HCT116 (cell line): Measurements from ENCODE around the gene CSNK1D. TPM values are rescaled to one million over a fixed set of nuclear protein-coding genes. Genes with fewer than 3 reads are reported as not detected.

Experiments
- ATAC-seq: fragments of 200-7000 bp; cut with Tn5 transposase; 2 replicates; pipeline ENCODE4 v1.9.1; 2020; ENCODE audit warnings: mild to moderate bottlenecking, moderate library complexity
- Bru-seq: library from RNA; stranded (reverse); fragments of 400-500 nt; gene quantifications from one replicate; lab custom pipeline; 2021; lab: Mats Ljungman, UMichigan
- BruChase-seq, 2 experiments: library from RNA; stranded (reverse); fragments of 400-500 nt; gene quantifications; one replicate each; lab custom pipeline; 2021; lab: Mats Ljungman, UMichigan
- BruUV-seq: library from RNA; stranded (reverse); fragments of 400-500 nt; replicated peaks from 2 replicates; lab custom pipeline; 2021; lab: Mats Ljungman, UMichigan
- CTCF ChIA-PET: fragments of 300-600 bp; sonication (Branson Sonifier 250); formaldehyde crosslinking; loops from one replicate; lab custom pipeline; 2021; ENCODE audit warnings: antibody characterized with exemption; lab: Charles Lee
- POLR2A ChIA-PET: fragments of 300-600, 350-600 bp; sonication (Branson Sonifier 250); formaldehyde crosslinking; loops from one replicate; lab custom pipeline; 2021; ENCODE audit warnings: antibody characterized with exemption; lab: Charles Lee
- RAD21 ChIA-PET, 2 experiments: fragments of 300-600 bp; sonication (Branson Sonifier 250); formaldehyde crosslinking; loops; one replicate each; lab custom pipeline; 2023; ENCODE audit warnings: low total read pairs in 2 of 2; ENCODE audit not compliant: uncharacterized antibody in 2 of 2, unreplicated experiment in 2 of 2, low non-redundant PET in 1 of 2; lab: Charles Lee
- DNase-seq: peaks from one replicate; pipeline ENCODE4 v3.0.0-alpha.2; 2010; ENCODE audit warnings: low read depth, low spot score
- H2AFZ ChIP-seq: fragments of 200-600 bp; shearing (Covaris generic), sonication (generic); 2 replicates; pipeline ENCODE4 v1.6.1; 2017; ENCODE audit warnings: low read depth, mixed run types, mixed read lengths, antibody characterized with exemption, low read length; ENCODE audit not compliant: poor library complexity, severe bottlenecking
- H3K27ac ChIP-seq: 2 replicates; pipeline ENCODE4 v1.5.1; 2012; ENCODE audit warnings: low read depth, low read length
- H3K27me3 ChIP-seq: fragments of 200-600 bp; sonication (generic); 2 replicates; pipeline ENCODE4 v1.6.1; 2016; ENCODE audit warnings: mixed run types, low read length, mixed read lengths; ENCODE audit not compliant: insufficient read depth
- H3K36me3 ChIP-seq, 2 experiments: fragments of 200-500 bp in 1 of 2; fragments of 200-600 bp in 1 of 2; sonication (Bioruptor generic) in 1 of 2; sonication (generic) in 1 of 2; 2 replicates each; pipeline versions ENCODE4 v1.5.1 to v1.6.1; 2014 to 2016; ENCODE audit warnings: low read length in 2 of 2, inconsistent platforms in 1 of 2, mixed read lengths in 1 of 2, mixed run types in 1 of 2; ENCODE audit not compliant: insufficient read depth in 2 of 2, control insufficient read depth in 1 of 2
- H3K4me1 ChIP-seq, 2 experiments: fragments of 200-600 bp in 1 of 2; sonication (generic) in 1 of 2; 2 replicates each; pipeline versions ENCODE4 v1.5.1 to v1.6.1; 2012 to 2017; ENCODE audit warnings: low read length in 2 of 2, inconsistent platforms in 1 of 2, mild to moderate bottlenecking in 1 of 2, mixed read lengths in 1 of 2, mixed run types in 1 of 2, moderate library complexity in 1 of 2; ENCODE audit not compliant: insufficient read depth in 2 of 2, control insufficient read depth in 1 of 2
- H3K4me2 ChIP-seq: fragments of 200-600 bp; sonication (generic); 2 replicates; pipeline ENCODE4 v1.6.1; 2017; ENCODE audit warnings: mixed run types, low read length, mixed read lengths
- H3K4me3 ChIP-seq, 2 experiments: fragments of 200-600 bp in 1 of 2; sonication (generic) in 1 of 2; replicated peaks in 1 of 2; 2 replicates each; pipeline ENCODE4 v1.5.1; 2011 to 2016; ENCODE audit warnings: low read length in 2 of 2, control low read depth in 1 of 2, low read depth in 1 of 2, mild to moderate bottlenecking in 1 of 2, mixed read lengths in 1 of 2, mixed run types in 1 of 2
- H3K79me2 ChIP-seq: fragments of 200-600 bp; sonication (generic); 2 replicates; pipeline ENCODE4 v1.6.1; 2017; ENCODE audit warnings: mild to moderate bottlenecking, mixed run types, low read length, moderate library complexity, mixed read lengths; ENCODE audit not compliant: insufficient read depth
- H3K9ac ChIP-seq: fragments of 200-600 bp; sonication (generic); 2 replicates; pipeline ENCODE4 v1.6.1; 2016; ENCODE audit warnings: low read length, mixed read lengths
- H3K9me2 ChIP-seq: fragments of 200-600 bp; sonication (generic), shearing (Covaris generic); 2 replicates; pipeline ENCODE4 v1.6.1; 2017; ENCODE audit warnings: mixed run types, mild to moderate bottlenecking, moderate library complexity; ENCODE audit not compliant: insufficient read depth
- H3K9me3 ChIP-seq, 2 experiments: fragments of 200-500 bp in 1 of 2; fragments of 200-600 bp in 1 of 2; sonication (Bioruptor generic) in 1 of 2; sonication (generic) in 1 of 2; 2 replicates each; pipeline ENCODE4 v1.6.1; 2014 to 2017; ENCODE audit warnings: low read length in 2 of 2, mixed read lengths in 2 of 2, inconsistent platforms in 1 of 2, low read depth in 1 of 2, mild to moderate bottlenecking in 1 of 2, mixed run types in 1 of 2, moderate library complexity in 1 of 2; ENCODE audit not compliant: control insufficient read depth in 1 of 2, insufficient read depth in 1 of 2
- H4K20me1 ChIP-seq: fragments of 200-600 bp; sonication (generic), shearing (Covaris generic); 2 replicates; pipeline ENCODE4 v1.6.1; 2017; ENCODE audit warnings: mixed run types, mild to moderate bottlenecking, moderate library complexity; ENCODE audit not compliant: insufficient read depth
- FOSL1 ChIP-seq: IDR thresholded peaks from 2 replicates; pipeline ENCODE4 v1.6.1; 2012; ENCODE audit warnings: low read depth
- POLR2A ChIP-seq: IDR thresholded peaks from 2 replicates; pipeline ENCODE4 v1.7.0; 2011; ENCODE audit warnings: borderline replicate concordance; ENCODE audit not compliant: insufficient read depth, insufficient read length; ENCODE audit errors: extremely low read depth
- POLR2AphosphoS5 ChIP-seq: IDR thresholded peaks from 2 replicates; pipeline ENCODE4 v1.6.1; 2011; ENCODE audit warnings: mild to moderate bottlenecking, low read depth, low read length, moderate library complexity
- SP1 ChIP-seq: IDR thresholded peaks from 2 replicates; pipeline ENCODE4 v1.6.1; 2012; ENCODE audit warnings: low read depth
- TCF7L2 ChIP-seq: IDR thresholded peaks from 2 replicates; pipeline ENCODE4 v1.7.0; 2011; ENCODE audit warnings: borderline replicate concordance, inconsistent platforms; ENCODE audit not compliant: insufficient read depth, insufficient read length; ENCODE audit errors: extremely low read depth
- YY1 ChIP-seq: IDR thresholded peaks from 2 replicates; pipeline ENCODE4 v1.6.1; 2011; ENCODE audit warnings: low read length, low read depth, moderate library complexity, mild to moderate bottlenecking; ENCODE audit not compliant: insufficient replicate concordance; ENCODE audit errors: extremely low read depth
- ZFX ChIP-seq: fragments of 450-650 bp; IDR thresholded peaks from 2 replicates; pipeline ENCODE4 v1.6.1; 2017
- intact Hi-C: fragments of 100-400 bp; cut with micrococcal nuclease; formaldehyde crosslinking; loops from 2 replicates; pipeline ENCODE4 v1.10.0; 2022
- long read RNA-seq: library from polyadenylated mRNA; unstranded; transcript quantifications from one replicate; pipeline ENCODE4 v2.0.0, GENCODE V29; 2021; ENCODE audit not compliant: unreplicated experiment
- polyA plus RNA-seq: library from polyadenylated mRNA; unstranded; fragments of >200 nt; gene quantifications from 2 replicates; pipeline ENCODE4 v1.2.1, GENCODE V29; 2012; ENCODE audit warnings: missing spikeins
- total RNA-seq: library from RNA; stranded (reverse); gene quantifications from one replicate; pipeline ENCODE4 v1.2.1, GENCODE V29; 2021; ENCODE audit not compliant: unreplicated experiment
- TF ChIP-seq, protein P1 (sequence below): IDR thresholded peaks from 2 replicates; pipeline ENCODE4 v1.6.1; 2011; ENCODE audit warnings: mild to moderate bottlenecking, low read length, moderate library complexity; ENCODE audit not compliant: insufficient replicate concordance; ENCODE audit errors: extremely low read depth
- TF ChIP-seq, protein P2 (sequence below): IDR thresholded peaks from 2 replicates; pipeline ENCODE4 v1.6.1; 2012; ENCODE audit warnings: low read depth
- TF ChIP-seq, protein P3 (sequence below), 3 experiments: fragments of 200-600 bp in 1 of 3; sonication (generic) in 1 of 3; IDR thresholded peaks in 2 of 3; conservative IDR thresholded peaks in 1 of 3; 2 replicates each; pipeline ENCODE4 v1.5.1; 2012 to 2017; ENCODE audit warnings: low read depth in 2 of 3, low read length in 2 of 3, antibody characterized with exemption in 1 of 3, borderline replicate concordance in 1 of 3, control low read depth in 1 of 3, mild to moderate bottlenecking in 1 of 3, mixed read lengths in 1 of 3, mixed run types in 1 of 3, moderate library complexity in 1 of 3; ENCODE audit not compliant: insufficient read depth in 1 of 3
- TF ChIP-seq, protein P4 (sequence below): IDR thresholded peaks from 2 replicates; pipeline ENCODE4 v1.6.1; 2012

Gene CSNK1D
- total RNA-seq (176 TPM), Bru-seq, nascent RNA (percentile 93 among the genes with signal in this experiment), BruChase-seq, experiment 1, labeled RNA remaining after a 6-hour chase (percentile 92 among the genes with signal in this experiment), BruChase-seq, experiment 2, labeled RNA remaining after a 2-hour chase (percentile 95 among the genes with signal in this experiment)
- 184 and 197 TPM in 2 replicates for polyA plus RNA-seq
- long read RNA-seq, transcript CSNK1D-202 (9 exons, 3,712 nt): minor isoform, 7 of 146 reads
- long read RNA-seq, transcript CSNK1D-203 (10 exons, 2,047 nt): major isoform, 60 of 146 reads
- long read RNA-seq, partial matches to known transcripts: 24 of 146 reads
- long read RNA-seq, other reads (novel, unspliced or antisense): 48 of 146 reads

DNA sequence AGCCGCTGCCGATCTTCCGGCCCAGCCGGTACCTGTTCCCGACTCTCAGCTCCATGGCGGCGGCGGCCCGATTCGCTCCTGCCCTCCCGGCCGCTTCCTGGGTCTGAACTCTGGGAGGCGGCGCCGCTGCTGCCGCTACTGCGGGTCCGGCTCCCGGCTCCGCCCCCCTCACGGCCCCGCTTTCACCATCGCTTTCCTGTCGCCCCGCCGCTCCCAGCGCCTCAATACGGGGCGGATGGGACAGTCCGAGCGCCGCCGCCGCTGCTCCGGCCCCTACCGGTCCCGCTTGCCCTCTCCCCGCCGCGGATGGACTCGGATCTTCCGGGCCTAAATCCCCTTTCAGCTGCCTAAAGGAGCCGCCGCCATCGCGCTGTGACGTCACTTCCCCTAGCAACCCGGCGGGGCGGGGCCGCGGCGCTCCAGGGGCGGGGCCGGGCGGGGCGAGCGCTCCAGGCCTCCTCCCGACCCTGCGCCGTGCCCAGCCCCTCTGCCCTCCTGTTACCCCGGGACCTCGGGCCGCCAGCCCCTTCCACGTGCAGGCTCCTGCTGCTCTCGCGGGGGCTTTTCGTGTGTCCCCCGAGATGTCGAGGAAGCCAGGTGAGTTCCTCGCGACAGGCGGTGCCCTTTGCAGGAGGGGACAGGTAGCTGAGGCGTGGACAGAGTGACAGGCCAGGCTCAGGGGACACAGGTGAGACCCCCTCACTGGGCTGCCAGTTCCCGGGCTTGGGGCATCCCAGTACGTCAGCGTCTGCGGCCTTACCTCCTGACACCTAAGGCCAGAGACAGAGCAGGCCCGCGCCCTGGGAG, at the start of gene CSNK1D:
CSNK1D (minus strand) TSS at position 374 of the 807 bp plus-strand sequence; CDS start at position 55, 319 bp downstream.
- peaks cover 13 to 27% of the 10 kb centered on the region in 2 experiments for H3K36me3 ChIP-seq
- peaks cover 46% of the 10 kb centered on the region for H3K79me2 ChIP-seq
- H3K4me2 ChIP-seq: peak within 1 kb of the TSS; percentile 79
- ChIA-PET CTCF (no interaction called here), RAD21 (interaction anchor here in 1 of 2 experiments (0.8 kb wide), 1 partner anchor 10 kb away, joined by 7 read pairs; no protein-coding TSS in a partner anchor), POLR2A (interaction anchor here (0.7 to 2.4 kb wide), 4 partner anchors 9 to 431 kb away, joined by 3 to 11 read pairs (median 3); no protein-coding TSS in a partner anchor)
- H3K9me3 ChIP-seq: no peaks in the 10 kb centered on the region
- ATAC-seq (peak; percentile 90), DNase-seq (peak; percentile 72)
- H3K9ac ChIP-seq: peak within 1 kb of the TSS; percentile 91
- H3K4me1 ChIP-seq: peaks cover 14 to 55% of the 10 kb centered on the region in 2 experiments
- no peaks in the 10 kb centered on the region for H3K27me3 ChIP-seq
- intact Hi-C loops: no loop called here
- H4K20me1 ChIP-seq: peaks cover 16% of the 10 kb centered on the region; the same call in 1 of the 2 replicates
- TF ChIP-seq, protein P1, sequence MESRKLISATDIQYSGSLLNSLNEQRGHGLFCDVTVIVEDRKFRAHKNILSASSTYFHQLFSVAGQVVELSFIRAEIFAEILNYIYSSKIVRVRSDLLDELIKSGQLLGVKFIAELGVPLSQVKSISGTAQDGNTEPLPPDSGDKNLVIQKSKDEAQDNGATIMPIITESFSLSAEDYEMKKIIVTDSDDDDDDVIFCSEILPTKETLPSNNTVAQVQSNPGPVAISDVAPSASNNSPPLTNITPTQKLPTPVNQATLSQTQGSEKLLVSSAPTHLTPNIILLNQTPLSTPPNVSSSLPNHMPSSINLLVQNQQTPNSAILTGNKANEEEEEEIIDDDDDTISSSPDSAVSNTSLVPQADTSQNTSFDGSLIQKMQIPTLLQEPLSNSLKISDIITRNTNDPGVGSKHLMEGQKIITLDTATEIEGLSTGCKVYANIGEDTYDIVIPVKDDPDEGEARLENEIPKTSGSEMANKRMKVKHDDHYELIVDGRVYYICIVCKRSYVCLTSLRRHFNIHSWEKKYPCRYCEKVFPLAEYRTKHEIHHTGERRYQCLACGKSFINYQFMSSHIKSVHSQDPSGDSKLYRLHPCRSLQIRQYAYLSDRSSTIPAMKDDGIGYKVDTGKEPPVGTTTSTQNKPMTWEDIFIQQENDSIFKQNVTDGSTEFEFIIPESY: no peak
- TF ChIP-seq, protein P2, sequence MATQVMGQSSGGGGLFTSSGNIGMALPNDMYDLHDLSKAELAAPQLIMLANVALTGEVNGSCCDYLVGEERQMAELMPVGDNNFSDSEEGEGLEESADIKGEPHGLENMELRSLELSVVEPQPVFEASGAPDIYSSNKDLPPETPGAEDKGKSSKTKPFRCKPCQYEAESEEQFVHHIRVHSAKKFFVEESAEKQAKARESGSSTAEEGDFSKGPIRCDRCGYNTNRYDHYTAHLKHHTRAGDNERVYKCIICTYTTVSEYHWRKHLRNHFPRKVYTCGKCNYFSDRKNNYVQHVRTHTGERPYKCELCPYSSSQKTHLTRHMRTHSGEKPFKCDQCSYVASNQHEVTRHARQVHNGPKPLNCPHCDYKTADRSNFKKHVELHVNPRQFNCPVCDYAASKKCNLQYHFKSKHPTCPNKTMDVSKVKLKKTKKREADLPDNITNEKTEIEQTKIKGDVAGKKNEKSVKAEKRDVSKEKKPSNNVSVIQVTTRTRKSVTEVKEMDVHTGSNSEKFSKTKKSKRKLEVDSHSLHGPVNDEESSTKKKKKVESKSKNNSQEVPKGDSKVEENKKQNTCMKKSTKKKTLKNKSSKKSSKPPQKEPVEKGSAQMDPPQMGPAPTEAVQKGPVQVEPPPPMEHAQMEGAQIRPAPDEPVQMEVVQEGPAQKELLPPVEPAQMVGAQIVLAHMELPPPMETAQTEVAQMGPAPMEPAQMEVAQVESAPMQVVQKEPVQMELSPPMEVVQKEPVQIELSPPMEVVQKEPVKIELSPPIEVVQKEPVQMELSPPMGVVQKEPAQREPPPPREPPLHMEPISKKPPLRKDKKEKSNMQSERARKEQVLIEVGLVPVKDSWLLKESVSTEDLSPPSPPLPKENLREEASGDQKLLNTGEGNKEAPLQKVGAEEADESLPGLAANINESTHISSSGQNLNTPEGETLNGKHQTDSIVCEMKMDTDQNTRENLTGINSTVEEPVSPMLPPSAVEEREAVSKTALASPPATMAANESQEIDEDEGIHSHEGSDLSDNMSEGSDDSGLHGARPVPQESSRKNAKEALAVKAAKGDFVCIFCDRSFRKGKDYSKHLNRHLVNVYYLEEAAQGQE: no peak
- TF ChIP-seq YY1: peak; percentile 91
- TF ChIP-seq, protein P3, sequence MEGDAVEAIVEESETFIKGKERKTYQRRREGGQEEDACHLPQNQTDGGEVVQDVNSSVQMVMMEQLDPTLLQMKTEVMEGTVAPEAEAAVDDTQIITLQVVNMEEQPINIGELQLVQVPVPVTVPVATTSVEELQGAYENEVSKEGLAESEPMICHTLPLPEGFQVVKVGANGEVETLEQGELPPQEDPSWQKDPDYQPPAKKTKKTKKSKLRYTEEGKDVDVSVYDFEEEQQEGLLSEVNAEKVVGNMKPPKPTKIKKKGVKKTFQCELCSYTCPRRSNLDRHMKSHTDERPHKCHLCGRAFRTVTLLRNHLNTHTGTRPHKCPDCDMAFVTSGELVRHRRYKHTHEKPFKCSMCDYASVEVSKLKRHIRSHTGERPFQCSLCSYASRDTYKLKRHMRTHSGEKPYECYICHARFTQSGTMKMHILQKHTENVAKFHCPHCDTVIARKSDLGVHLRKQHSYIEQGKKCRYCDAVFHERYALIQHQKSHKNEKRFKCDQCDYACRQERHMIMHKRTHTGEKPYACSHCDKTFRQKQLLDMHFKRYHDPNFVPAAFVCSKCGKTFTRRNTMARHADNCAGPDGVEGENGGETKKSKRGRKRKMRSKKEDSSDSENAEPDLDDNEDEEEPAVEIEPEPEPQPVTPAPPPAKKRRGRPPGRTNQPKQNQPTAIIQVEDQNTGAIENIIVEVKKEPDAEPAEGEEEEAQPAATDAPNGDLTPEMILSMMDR (IDR thresholded peaks at IDR 0.05 in 2 of 3, conservative IDR thresholded peaks at IDR 0.05 in 1 of 3; ENCODE audit: borderline replicate concordance in 1 of 3, insufficient read depth in 1 of 3, low read depth in 2 of 3, low read length in 2 of 3): no peak
- TF ChIP-seq TCF7L2: peak; percentile 89
- TF ChIP-seq POLR2AphosphoS5: peak; percentile 83
- no peak; the same call in 1 of the 2 replicates for TF ChIP-seq SP1
- no peak for TF ChIP-seq FOSL1
- peak; percentile 71 for TF ChIP-seq POLR2A
- TF ChIP-seq, protein P4, sequence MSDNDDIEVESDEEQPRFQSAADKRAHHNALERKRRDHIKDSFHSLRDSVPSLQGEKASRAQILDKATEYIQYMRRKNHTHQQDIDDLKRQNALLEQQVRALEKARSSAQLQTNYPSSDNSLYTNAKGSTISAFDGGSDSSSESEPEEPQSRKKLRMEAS: peak; percentile 86
- TF ChIP-seq ZFX: peak; percentile 88; the same call in 1 of the 2 replicates
- H3K9me2 ChIP-seq: no peaks in the 10 kb centered on the region
- H3K4me3 ChIP-seq: peak within 1 kb of the TSS; percentile 77
- peak within 1 kb of the TSS; percentile 95 for H3K27ac ChIP-seq
- no TSS peak for BruUV-seq
- H2AFZ ChIP-seq: no peak within 1 kb of the TSS
